Endothelial cell (in vitro differentiated cells): ENCODE measurements around the gene GPRIN2. TPM values are rescaled to one million over a fixed set of nuclear protein-coding genes. Genes with fewer than 3 reads are reported as not detected.
"Not testable (repeated sequence)": the region's sequence is repeated elsewhere in the genome, so short reads cannot be mapped to it uniquely, and the experiment has no call there.

ENCODE experiments used
- DNase-seq: peaks from one replicate; pipeline ENCODE4 v3.0.0; 2021; ENCODE audit warnings: low spot score
- H3K27ac Mint-ChIP-seq: one replicate; pipeline ENCODE4 v1.8.0; 2021; ENCODE audit warnings: mixed read lengths, inconsistent platforms; ENCODE audit not compliant: unreplicated experiment
- H3K27me3 Mint-ChIP-seq: one replicate; pipeline ENCODE4 v1.8.0; 2021; ENCODE audit warnings: mild to moderate bottlenecking, moderate library complexity, mixed read lengths, inconsistent platforms; ENCODE audit not compliant: unreplicated experiment
- H3K36me3 Mint-ChIP-seq: one replicate; pipeline ENCODE4 v1.8.0; 2021; ENCODE audit warnings: mild to moderate bottlenecking, low read depth, mixed read lengths, inconsistent platforms; ENCODE audit not compliant: unreplicated experiment
- H3K4me1 Mint-ChIP-seq: one replicate; pipeline ENCODE4 v1.8.0; 2021; ENCODE audit warnings: mild to moderate bottlenecking, mixed read lengths, inconsistent platforms; ENCODE audit not compliant: unreplicated experiment
- H3K4me3 Mint-ChIP-seq: one replicate; pipeline ENCODE4 v1.8.0; 2021; ENCODE audit warnings: mild to moderate bottlenecking, mixed read lengths, inconsistent platforms; ENCODE audit not compliant: unreplicated experiment
- H3K9me3 Mint-ChIP-seq: one replicate; pipeline ENCODE4 v1.8.0; 2021; ENCODE audit warnings: mixed read lengths, inconsistent platforms; ENCODE audit not compliant: unreplicated experiment
- total RNA-seq: library from RNA; stranded (reverse); fragmentation: NEBNext Ultra II Directional; extraction: Animal tissue kit (Norgen Biotek cat#: 25700); gene quantifications from one replicate; pipeline ENCODE4 v1.2.1, GENCODE V29; 2021; ENCODE audit not compliant: unreplicated experiment
- TF ChIP-seq, protein P1 (sequence below): fragments of 200-600 bp; sonication (generic); IDR thresholded peaks from one replicate; pipeline ENCODE4 v1.5.0; 2021; ENCODE audit warnings: antibody characterized with exemption; ENCODE audit not compliant: unreplicated experiment

GPRIN2 gene
- total RNA-seq, 1 donor from 2014 or later: 0.31 TPM

DNA sequence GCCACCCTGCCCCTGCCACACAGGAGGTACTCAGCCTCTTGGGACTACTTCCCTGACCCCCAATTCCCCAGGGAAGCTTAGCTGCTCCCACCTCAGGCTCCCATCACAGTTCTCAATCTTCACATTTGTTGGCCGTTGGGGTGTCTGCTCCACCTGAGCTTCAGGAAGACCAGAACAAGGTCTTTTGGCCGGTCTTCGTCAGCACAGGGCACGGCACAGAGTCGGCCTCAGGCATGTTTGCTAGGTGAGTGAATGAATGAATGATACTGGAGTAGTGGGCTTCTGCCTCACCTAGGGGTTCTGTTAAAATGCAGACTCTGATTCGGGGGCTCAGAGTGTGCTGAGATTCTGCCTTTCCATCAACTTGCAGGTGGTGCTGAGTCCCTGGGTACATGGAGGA lies 20.3 kb downstream of the GPRIN2 start:
- Mint-ChIP-seq H3K27ac (no peak overlapping the region), H3K27me3 (peaks cover 4% of the 10 kb centered on the region), H3K4me3 (no peak overlapping the region), H3K4me1 (peaks cover 2% of the 10 kb centered on the region), H3K36me3 (no peaks in the 10 kb centered on the region), H3K9me3 (no peaks in the 10 kb centered on the region)
- no peak for DNase-seq
- TF ChIP-seq, protein P1, sequence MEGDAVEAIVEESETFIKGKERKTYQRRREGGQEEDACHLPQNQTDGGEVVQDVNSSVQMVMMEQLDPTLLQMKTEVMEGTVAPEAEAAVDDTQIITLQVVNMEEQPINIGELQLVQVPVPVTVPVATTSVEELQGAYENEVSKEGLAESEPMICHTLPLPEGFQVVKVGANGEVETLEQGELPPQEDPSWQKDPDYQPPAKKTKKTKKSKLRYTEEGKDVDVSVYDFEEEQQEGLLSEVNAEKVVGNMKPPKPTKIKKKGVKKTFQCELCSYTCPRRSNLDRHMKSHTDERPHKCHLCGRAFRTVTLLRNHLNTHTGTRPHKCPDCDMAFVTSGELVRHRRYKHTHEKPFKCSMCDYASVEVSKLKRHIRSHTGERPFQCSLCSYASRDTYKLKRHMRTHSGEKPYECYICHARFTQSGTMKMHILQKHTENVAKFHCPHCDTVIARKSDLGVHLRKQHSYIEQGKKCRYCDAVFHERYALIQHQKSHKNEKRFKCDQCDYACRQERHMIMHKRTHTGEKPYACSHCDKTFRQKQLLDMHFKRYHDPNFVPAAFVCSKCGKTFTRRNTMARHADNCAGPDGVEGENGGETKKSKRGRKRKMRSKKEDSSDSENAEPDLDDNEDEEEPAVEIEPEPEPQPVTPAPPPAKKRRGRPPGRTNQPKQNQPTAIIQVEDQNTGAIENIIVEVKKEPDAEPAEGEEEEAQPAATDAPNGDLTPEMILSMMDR: no peak

DNA sequence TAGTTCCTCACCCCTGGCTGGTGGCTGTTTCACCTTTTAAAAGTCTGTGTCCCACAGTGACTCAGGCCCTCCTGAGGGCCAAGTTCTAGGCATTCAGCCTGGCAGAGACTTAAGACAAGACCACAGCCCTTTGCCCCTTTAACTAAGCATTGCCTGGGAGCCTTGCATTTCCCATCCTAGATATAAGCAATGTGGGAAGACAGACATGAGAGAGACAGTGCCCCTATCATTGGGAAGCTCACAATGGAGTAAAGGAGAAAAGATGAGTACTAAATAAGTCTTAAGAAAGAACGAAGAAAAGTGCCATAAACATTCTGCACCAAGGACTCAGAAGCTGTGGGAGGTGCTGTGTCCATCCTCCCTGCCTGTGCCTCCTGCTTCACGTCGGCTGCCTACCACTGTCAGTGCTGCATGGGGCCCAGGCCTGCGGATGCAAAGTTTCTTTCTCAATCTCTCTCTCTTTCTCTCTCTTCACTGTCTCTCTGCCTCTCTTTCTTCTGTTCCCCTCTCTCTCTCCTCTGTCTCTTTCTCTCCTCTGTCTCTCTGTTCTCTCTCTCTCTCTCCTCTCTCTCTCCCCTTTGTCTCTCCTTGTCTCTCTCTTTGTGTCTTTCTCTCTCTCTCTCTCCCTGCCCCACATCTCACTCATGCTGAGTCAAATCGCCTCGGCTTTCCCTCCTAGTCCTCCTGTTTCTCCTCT lies 21.5 kb downstream of the GPRIN2 start:
- Mint-ChIP-seq H3K27me3 (peaks cover under 1% of the 10 kb centered on the region), H3K4me3 (no peak overlapping the region), H3K9me3 (no peaks in the 10 kb centered on the region), H3K27ac (no peak overlapping the region), H3K36me3 (no peaks in the 10 kb centered on the region), H3K4me1 (no peaks in the 10 kb centered on the region)
- TF ChIP-seq, protein P1: no peak
- no peak for DNase-seq

- DNase-seq, H3K9me3 Mint-ChIP-seq, H3K36me3 Mint-ChIP-seq, H3K4me3 Mint-ChIP-seq, H3K4me1 Mint-ChIP-seq, H3K27ac Mint-ChIP-seq, H3K27me3 Mint-ChIP-seq: not testable (repeated sequence)
Observed at GRCh38 chr10:46532256-46532655, 24.2 kb downstream of the GPRIN2 start.

- H3K4me1 Mint-ChIP-seq: no peaks in the 10 kb centered on the region
- H3K27me3 Mint-ChIP-seq: no peaks in the 10 kb centered on the region
- no peak for DNase-seq
- no peak overlapping the region for H3K27ac Mint-ChIP-seq
- no peak overlapping the region for H3K4me3 Mint-ChIP-seq
- no peaks in the 10 kb centered on the region for H3K36me3 Mint-ChIP-seq
- TF ChIP-seq, protein P1: no peak
- no peaks in the 10 kb centered on the region for H3K9me3 Mint-ChIP-seq
Observed at GRCh38 chr10:46530249-46531186, 25.9 kb downstream of the GPRIN2 start.

- H3K4me3 Mint-ChIP-seq, H3K27ac Mint-ChIP-seq, H3K27me3 Mint-ChIP-seq, H3K9me3 Mint-ChIP-seq, H3K36me3 Mint-ChIP-seq, DNase-seq, H3K4me1 Mint-ChIP-seq: not testable (repeated sequence)
Observed at GRCh38 chr10:46529742-46530141, 26.7 kb downstream of the GPRIN2 start.
